Lung (tissue), 12 donors: ENCODE measurements around the gene NAV2. TPM values are rescaled to one million over a fixed set of nuclear protein-coding genes. Genes with fewer than 3 reads are reported as not detected.

Source experiments
- ATAC-seq: fragments of 200-7000 bp; cut with Tn5 transposase; one replicate; pipeline ENCODE4 v1.9.1; 2020; ENCODE audit warnings: moderate number of reproducible peaks; ENCODE audit not compliant: insufficient read depth, low FRiP score
- DNase-seq, 3 donors: peaks; one replicate each; pipeline ENCODE4 v3.0.0-alpha.2; 2013 to 2017
- H3K27ac ChIP-seq, 2 donors: one replicate each; pipeline ENCODE4 v1.5.1; 2013; ENCODE audit warnings: mild to moderate bottlenecking in 2 of 2, moderate library complexity in 2 of 2, control low read depth in 1 of 2, inconsistent platforms in 1 of 2, low read depth in 1 of 2, low read length in 1 of 2
- H3K27me3 ChIP-seq, 3 donors: one replicate each; pipeline ENCODE4 v1.5.1; 2013; ENCODE audit warnings: low read length in 2 of 3; ENCODE audit not compliant: control insufficient read depth in 3 of 3, insufficient read depth in 3 of 3
- H3K36me3 ChIP-seq, 4 donors: one replicate each; pipeline ENCODE4 v1.5.1; 2013; ENCODE audit warnings: low read length in 4 of 4, mild to moderate bottlenecking in 1 of 4, moderate library complexity in 1 of 4; ENCODE audit not compliant: control insufficient read depth in 4 of 4, insufficient read depth in 4 of 4
- H3K4me1 ChIP-seq, 5 donors: one replicate each; pipeline ENCODE4 v1.5.1; 2013; ENCODE audit warnings: low read length in 5 of 5, mild to moderate bottlenecking in 2 of 5, moderate library complexity in 1 of 5; ENCODE audit not compliant: control insufficient read depth in 5 of 5, insufficient read depth in 5 of 5
- H3K4me3 ChIP-seq: one replicate; pipeline ENCODE4 v1.5.1; 2013; ENCODE audit warnings: mild to moderate bottlenecking, control low read depth, moderate library complexity
- H3K9ac ChIP-seq, 2 donors: one replicate each; pipeline ENCODE4 v1.5.1; 2013; ENCODE audit warnings: low read length in 2 of 2, control low read depth in 1 of 2; ENCODE audit not compliant: insufficient read depth in 1 of 2
- H3K9me3 ChIP-seq, 4 donors: one replicate each; pipeline ENCODE4 v1.5.1; 2013; ENCODE audit warnings: low read length in 3 of 4, mild to moderate bottlenecking in 1 of 4, moderate library complexity in 1 of 4; ENCODE audit not compliant: control insufficient read depth in 4 of 4, insufficient read depth in 3 of 4
- WGBS, 2 donors: extraction: QIAGEN DNeasy Blood & Tissue Kit; methylation state at CpG; one replicate each; pipeline ENCODE4 v1.1.7; 2013; 5-methylcytosine and 5-hydroxymethylcytosine counted together
- polyA plus RNA-seq, 2 donors: library from polyadenylated mRNA; stranded (reverse); fragments of 200-250 nt; gene quantifications; one replicate each; pipeline ENCODE4 v1.2.1, GENCODE V29; 2013
- total RNA-seq, 2 donors: library from RNA; depleted of rRNA in 1 of 2; stranded (reverse); fragments of >200 nt in 1 of 2; gene quantifications; one replicate each; pipeline ENCODE4 v1.2.1, GENCODE V29; 2014 to 2021
- TF ChIP-seq, protein P1 (sequence below): IDR thresholded peaks from 2 replicates; pipeline ENCODE4 v1.5.1; 2012; ENCODE audit warnings: mild to moderate bottlenecking; ENCODE audit errors: control extremely low read depth, extremely low read depth
- donor health status: control.
- donor health status: control.
- donor health status: Bipolar disorder and iron deficiency.
- donor health status: healthy.
- donor health status: DM: yes; HTN: yes; CAD: no.

NAV2 gene
- total and polyA plus RNA-seq, 4 donors = 6.8 to 47.9 (median 20.2) TPM

DNA sequence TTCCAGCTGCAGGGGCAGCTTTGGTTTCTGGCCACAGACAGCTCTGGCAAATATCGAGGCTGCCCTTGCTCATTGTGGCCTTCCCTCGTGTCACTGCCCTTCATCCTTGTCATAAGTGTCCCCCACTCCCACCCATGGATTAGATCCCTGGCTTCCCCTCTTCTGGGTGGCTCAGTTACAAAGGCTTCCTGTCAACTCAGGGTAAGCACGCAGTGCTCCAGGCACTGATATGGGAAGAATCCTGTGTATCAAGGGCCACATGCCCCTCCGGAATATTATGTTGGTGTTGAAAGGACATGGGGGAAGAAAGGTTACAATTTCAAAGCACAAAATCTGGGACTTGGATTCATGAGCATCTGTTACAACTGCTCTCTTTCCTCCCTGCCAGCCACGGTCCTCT, 319.5 kb downstream of the NAV2 start:
- Histone ChIP-seq H3K27ac (no peak overlapping the region), H3K36me3 (peaks cover 0 to 3% (median 0%) of the 10 kb centered on the region in 4 donors), H3K27me3 (no peaks in the 10 kb centered on the region), H3K9ac (no peak overlapping the region), H3K4me1 (peaks cover 2 to 20% (median 14%) of the 10 kb centered on the region in 5 donors), H3K4me3 (no peak overlapping the region), H3K9me3 (peaks cover 0 to 2% (median 0%) of the 10 kb centered on the region in 4 donors)
- no peak for ATAC-seq
- no peak for DNase-seq
- WGBS, 2 donors = 89 to 90% methylated on average over 5 of the region's 5 CpGs
- TF ChIP-seq, protein P1, sequence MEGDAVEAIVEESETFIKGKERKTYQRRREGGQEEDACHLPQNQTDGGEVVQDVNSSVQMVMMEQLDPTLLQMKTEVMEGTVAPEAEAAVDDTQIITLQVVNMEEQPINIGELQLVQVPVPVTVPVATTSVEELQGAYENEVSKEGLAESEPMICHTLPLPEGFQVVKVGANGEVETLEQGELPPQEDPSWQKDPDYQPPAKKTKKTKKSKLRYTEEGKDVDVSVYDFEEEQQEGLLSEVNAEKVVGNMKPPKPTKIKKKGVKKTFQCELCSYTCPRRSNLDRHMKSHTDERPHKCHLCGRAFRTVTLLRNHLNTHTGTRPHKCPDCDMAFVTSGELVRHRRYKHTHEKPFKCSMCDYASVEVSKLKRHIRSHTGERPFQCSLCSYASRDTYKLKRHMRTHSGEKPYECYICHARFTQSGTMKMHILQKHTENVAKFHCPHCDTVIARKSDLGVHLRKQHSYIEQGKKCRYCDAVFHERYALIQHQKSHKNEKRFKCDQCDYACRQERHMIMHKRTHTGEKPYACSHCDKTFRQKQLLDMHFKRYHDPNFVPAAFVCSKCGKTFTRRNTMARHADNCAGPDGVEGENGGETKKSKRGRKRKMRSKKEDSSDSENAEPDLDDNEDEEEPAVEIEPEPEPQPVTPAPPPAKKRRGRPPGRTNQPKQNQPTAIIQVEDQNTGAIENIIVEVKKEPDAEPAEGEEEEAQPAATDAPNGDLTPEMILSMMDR = no peak

- 88 to 90% methylated on average over 7 of the region's 7 CpGs for WGBS, 2 donors
- Histone ChIP-seq H3K9me3 (peaks cover 0 to 2% (median 0%) of the 10 kb centered on the region in 4 donors), H3K9ac (no peak overlapping the region), H3K4me1 (peaks cover 2 to 19% (median 14%) of the 10 kb centered on the region in 5 donors), H3K27me3 (no peaks in the 10 kb centered on the region), H3K27ac (no peak overlapping the region), H3K36me3 (peaks cover 0 to 3% (median under 1%) of the 10 kb centered on the region in 4 donors), H3K4me3 (no peak overlapping the region)
- TF ChIP-seq, protein P1 = no peak
- DNase-seq = no peak
- ATAC-seq = no peak
Measured at GRCh38 chr11:20032577-20033260, 320.1 kb downstream of the NAV2 start.

GRCh38 chr11:20033806-20034205, 321.2 kb downstream of the NAV2 start:
- 86 to 92% methylated on average over 5 of the region's 5 CpGs for WGBS, 2 donors
- Histone ChIP-seq H3K27ac (no peak overlapping the region), H3K36me3 (peaks cover 0 to 3% (median under 1%) of the 10 kb centered on the region in 4 donors), H3K27me3 (no peaks in the 10 kb centered on the region), H3K4me3 (no peak overlapping the region), H3K9ac (no peak overlapping the region), H3K4me1 (peaks cover 5 to 23% (median 12%) of the 10 kb centered on the region in 5 donors), H3K9me3 (peaks cover 0 to 2% (median 0%) of the 10 kb centered on the region in 4 donors)
- no peak for ATAC-seq
- TF ChIP-seq, protein P1 = no peak
- no peak for DNase-seq
